ENCODE data around the gene GHRH.

Gene GHRH

GRCh38 chr20:37261714-37262113, at the start of gene GHRH:
GHRH (minus strand) TSS chr20:37261814; CDS start chr20:37256889, 4,925 bp downstream.
- no peak for FAIRE-seq

- FAIRE-seq = no peak
These were observed 49.3 kb upstream of the GHRH start for GRCh38 chr20:37310951-37311350.

GRCh38 chr20:37309936-37310590, 48.4 kb upstream of the GHRH start:
- FAIRE-seq = no peak

- FAIRE-seq = no peak
These were observed 47.7 kb upstream of the GHRH start for GRCh38 chr20:37309290-37309689.

GRCh38 chr20:37308086-37309050, 46.8 kb upstream of the GHRH start:
- no peak for FAIRE-seq

- FAIRE-seq = no peak
These were observed 44.2 kb upstream of the GHRH start for GRCh38 chr20:37305839-37306238.

- no peak for FAIRE-seq
These were observed 43.5 kb upstream of the GHRH start for GRCh38 chr20:37305079-37305478.

- no peak for FAIRE-seq
These were observed 42.0 kb upstream of the GHRH start for GRCh38 chr20:37303637-37304036.

- no peak for FAIRE-seq
These were observed 41.4 kb upstream of the GHRH start for GRCh38 chr20:37302981-37303380.

- FAIRE-seq = no peak
These were observed 39.9 kb upstream of the GHRH start for GRCh38 chr20:37301558-37301957.

- FAIRE-seq = no peak
These were observed 39.5 kb upstream of the GHRH start for GRCh38 chr20:37301120-37301519.

- FAIRE-seq = no peak
These were observed 38.3 kb upstream of the GHRH start for GRCh38 chr20:37299718-37300528.

- no peak for FAIRE-seq
These were observed 36.8 kb upstream of the GHRH start for GRCh38 chr20:37298190-37298939.

- FAIRE-seq = no peak
These were observed 35.6 kb upstream of the GHRH start for GRCh38 chr20:37297066-37297736.

GRCh38 chr20:37296371-37296770, 34.8 kb upstream of the GHRH start:
- FAIRE-seq = no peak

GRCh38 chr20:37295595-37295994, 34.0 kb upstream of the GHRH start:
- no peak for FAIRE-seq

GRCh38 chr20:37295001-37295400, 33.4 kb upstream of the GHRH start:
- FAIRE-seq = no peak

GRCh38 chr20:37294262-37294981, 32.8 kb upstream of the GHRH start:
- no peak for FAIRE-seq

- no peak for FAIRE-seq
These were observed 31.8 kb upstream of the GHRH start for GRCh38 chr20:37293301-37293943.

- FAIRE-seq = no peak
These were observed 30.1 kb upstream of the GHRH start for GRCh38 chr20:37291724-37292126.

Measured in endometrium (tissue), 2 donors.